Fibroblast of villous mesenchyme (primary cell): ENCODE results near the gene ZNF37A. TPM values are rescaled to one million over a fixed set of nuclear protein-coding genes. Genes with fewer than 3 reads are reported as not detected.
"Not testable (repeated sequence)": the region's sequence is repeated elsewhere in the genome, so short reads cannot be mapped to it uniquely, and the experiment has no call there.

Experiments
- DNase-seq: peaks from one replicate; pipeline ENCODE4 v3.0.0-alpha.2; 2010; ENCODE audit warnings: low read depth
- H3K4me3 ChIP-seq: 2 replicates; pipeline ENCODE4 v1.5.1; 2011; ENCODE audit warnings: low read depth, mild to moderate bottlenecking, low read length
- CTCF ChIP-seq: IDR thresholded peaks from 2 replicates; pipeline ENCODE4 v1.5.1; 2012; ENCODE audit warnings: low read depth, mild to moderate bottlenecking, low read length; ENCODE audit not compliant: insufficient read depth
- total RNA-seq: library from RNA; depleted of rRNA; stranded (reverse); fragments of >200 nt; gene quantifications from 2 replicates; pipeline ENCODE4 v1.2.3, GENCODE V29; 2012

The ZNF37A gene
- total RNA-seq, 1 donor = 16.8 TPM

GRCh38 chr10:38072552-38072951 lies 21.6 kb upstream of the ZNF37A start:
- DNase-seq = no peak
- no peak overlapping the region for H3K4me3 ChIP-seq
- no peak for TF ChIP-seq CTCF

GRCh38 chr10:38076687-38077086 lies 17.4 kb upstream of the ZNF37A start:
- TF ChIP-seq CTCF = no peak
- no peak for DNase-seq
- H3K4me3 ChIP-seq = no peak overlapping the region

GRCh38 chr10:38093318-38093717 lies 819 bp upstream of the ZNF37A start:
- DNase-seq = not testable (repeated sequence)
- H3K4me3 ChIP-seq = peak overlapping the region; percentile 89

GRCh38 chr10:38093816-38094157 lies 350 bp upstream of the ZNF37A start:
- H3K4me3 ChIP-seq = peak overlapping the region; percentile 89
- no peak for DNase-seq
- no peak for TF ChIP-seq CTCF

GRCh38 chr10:38094927-38095574 lies 914 bp downstream of the ZNF37A start:
- peak overlapping the region; percentile 89 for H3K4me3 ChIP-seq
- no peak for DNase-seq
- no peak for TF ChIP-seq CTCF

- no peak for TF ChIP-seq CTCF
- H3K4me3 ChIP-seq = no peak overlapping the region
- DNase-seq = no peak
Measured at GRCh38 chr10:38102880-38103279, 8.7 kb downstream of the ZNF37A start.

- DNase-seq = no peak
- no peak for TF ChIP-seq CTCF
- H3K4me3 ChIP-seq = no peak overlapping the region
Measured at GRCh38 chr10:38103756-38104155, 9.6 kb downstream of the ZNF37A start.

GRCh38 chr10:38112159-38112558 lies 18.0 kb downstream of the ZNF37A start:
- no peak for TF ChIP-seq CTCF
- no peak overlapping the region for H3K4me3 ChIP-seq
- no peak for DNase-seq
